ENCODE data around the gene IQCN.

Gene IQCN

GRCh38 chr19:18300930-18301717 is 26.9 kb upstream of the IQCN start:
- H3K36me3 ChIP-seq (ENCODE audit: insufficient read depth, low read length), result peaks cover 4% of the 10 kb centered on the region
- H3K4me1 ChIP-seq (ENCODE audit: insufficient read depth, low read length), result peaks cover 36% of the 10 kb centered on the region
- H3K9me3 ChIP-seq (ENCODE audit: insufficient read depth, low read length, severe bottlenecking), result no peaks in the 10 kb centered on the region
- no peak overlapping the region for H3K4me2 ChIP-seq (ENCODE audit: insufficient read depth, low read length)
- TF ChIP-seq EZH2 (IDR thresholded peaks at IDR 0.05; ENCODE audit: borderline replicate concordance, low read depth, low read length, severe bottlenecking) (no peak), CTCF (IDR thresholded peaks at IDR 0.05; ENCODE audit: borderline replicate concordance, extremely low read depth, low read length, poor library complexity, severe bottlenecking) (no peak)
- no peak for ATAC-seq (ENCODE audit: insufficient read depth, low read depth)
- no peak overlapping the region for H2AFZ ChIP-seq (ENCODE audit: low read depth, low read length)
- H3K79me2 ChIP-seq (ENCODE audit: insufficient read depth, low read length), result no peaks in the 10 kb centered on the region; the same call in 1 of the 2 replicates
- H3K4me3 ChIP-seq (ENCODE audit: low read depth in 1 of 2, low read length in 2 of 2), result no peak overlapping the region
- no peak for DNase-seq
- no peak overlapping the region for H3K9ac ChIP-seq (ENCODE audit: low read depth, low read length)
- no peaks in the 10 kb centered on the region for H4K20me1 ChIP-seq (ENCODE audit: insufficient read depth, low read length)
- H3K27me3 ChIP-seq (ENCODE audit: insufficient read depth, low read length, poor library complexity), result no peaks in the 10 kb centered on the region
- H3K27ac ChIP-seq (ENCODE audit: low read length), result no peak overlapping the region

GRCh38 chr19:18299654-18300053 is 25.4 kb upstream of the IQCN start:
- no peak overlapping the region for H3K27ac ChIP-seq (ENCODE audit: low read length)
- no peaks in the 10 kb centered on the region for H3K79me2 ChIP-seq (ENCODE audit: insufficient read depth, low read length)
- H3K4me3 ChIP-seq (ENCODE audit: low read depth in 1 of 2, low read length in 2 of 2), result no peak overlapping the region
- TF ChIP-seq CTCF (IDR thresholded peaks at IDR 0.05; ENCODE audit: borderline replicate concordance, extremely low read depth, low read length, poor library complexity, severe bottlenecking), result no peak
- H4K20me1 ChIP-seq (ENCODE audit: insufficient read depth, low read length), result no peaks in the 10 kb centered on the region
- H3K9me3 ChIP-seq (ENCODE audit: insufficient read depth, low read length, severe bottlenecking), result no peaks in the 10 kb centered on the region
- no peak overlapping the region for H3K4me2 ChIP-seq (ENCODE audit: insufficient read depth, low read length)
- H3K4me1 ChIP-seq (ENCODE audit: insufficient read depth, low read length), result peaks cover 21% of the 10 kb centered on the region
- ATAC-seq (ENCODE audit: insufficient read depth, low read depth), result no peak
- no peak overlapping the region for H2AFZ ChIP-seq (ENCODE audit: low read depth, low read length)
- DNase-seq, result no peak
- H3K27me3 ChIP-seq (ENCODE audit: insufficient read depth, low read length, poor library complexity), result no peaks in the 10 kb centered on the region
- no peak overlapping the region for H3K9ac ChIP-seq (ENCODE audit: low read depth, low read length)
- H3K36me3 ChIP-seq (ENCODE audit: insufficient read depth, low read length), result no peaks in the 10 kb centered on the region

- no peak overlapping the region for H3K4me2 ChIP-seq (ENCODE audit: insufficient read depth, low read length)
- no peaks in the 10 kb centered on the region for H3K79me2 ChIP-seq (ENCODE audit: insufficient read depth, low read length)
- H4K20me1 ChIP-seq (ENCODE audit: insufficient read depth, low read length), result no peaks in the 10 kb centered on the region
- no peaks in the 10 kb centered on the region for H3K27me3 ChIP-seq (ENCODE audit: insufficient read depth, low read length, poor library complexity)
- no peak overlapping the region for H3K4me3 ChIP-seq (ENCODE audit: low read depth in 1 of 2, low read length in 2 of 2)
- H3K9me3 ChIP-seq (ENCODE audit: insufficient read depth, low read length, severe bottlenecking), result no peaks in the 10 kb centered on the region
- H2AFZ ChIP-seq (ENCODE audit: low read depth, low read length), result no peak overlapping the region
- H3K27ac ChIP-seq (ENCODE audit: low read length), result no peak overlapping the region
- no peak for TF ChIP-seq CTCF (IDR thresholded peaks at IDR 0.05; ENCODE audit: borderline replicate concordance, extremely low read depth, low read length, poor library complexity, severe bottlenecking)
- no peak for TF ChIP-seq EZH2 (IDR thresholded peaks at IDR 0.05; ENCODE audit: borderline replicate concordance, low read depth, low read length, severe bottlenecking)
- no peak overlapping the region for H3K9ac ChIP-seq (ENCODE audit: low read depth, low read length)
- no peaks in the 10 kb centered on the region for H3K36me3 ChIP-seq (ENCODE audit: insufficient read depth, low read length)
- DNase-seq, result no peak
- ATAC-seq (ENCODE audit: insufficient read depth, low read depth), result no peak
- H3K4me1 ChIP-seq (ENCODE audit: insufficient read depth, low read length), result peaks cover 10% of the 10 kb centered on the region
These were observed 24.3 kb upstream of the IQCN start for GRCh38 chr19:18298601-18299000.

Measured in DND-41 (cell line).